OCI-M2 (cell line): Measurements from ENCODE around the gene POU6F2.

Source experiments
- DNase-seq: peaks from one replicate; lab custom pipeline; 2025; ENCODE audit not compliant: unreplicated experiment; lab: John Stamatoyannopoulos, UW

POU6F2 gene

GRCh38 chr7:39069031-39069430 is 91.3 kb downstream of the POU6F2 start:
- no peak for DNase-seq

- no peak for DNase-seq
These were observed 92.5 kb downstream of the POU6F2 start for GRCh38 chr7:39069896-39070881.

- no peak for DNase-seq
These were observed 93.4 kb downstream of the POU6F2 start for GRCh38 chr7:39071116-39071515.

- no peak for DNase-seq
These were observed 95.7 kb downstream of the POU6F2 start for GRCh38 chr7:39073432-39073831.

GRCh38 chr7:39075210-39075609 is 97.5 kb downstream of the POU6F2 start:
- DNase-seq, result no peak

- no peak for DNase-seq
These were observed 106.1 kb downstream of the POU6F2 start for GRCh38 chr7:39083781-39084180.

- no peak for DNase-seq
These were observed 106.6 kb downstream of the POU6F2 start for GRCh38 chr7:39084349-39084748.

GRCh38 chr7:39085189-39085588 is 107.5 kb downstream of the POU6F2 start:
- DNase-seq, result no peak

GRCh38 chr7:39085590-39086049 is 107.9 kb downstream of the POU6F2 start:
- no peak for DNase-seq

- DNase-seq, result no peak
These were observed 109.1 kb downstream of the POU6F2 start for GRCh38 chr7:39086638-39087360.

- DNase-seq, result no peak
These were observed 111.3 kb downstream of the POU6F2 start for GRCh38 chr7:39088730-39089593.

- DNase-seq, result no peak
These were observed 113.4 kb downstream of the POU6F2 start for GRCh38 chr7:39091145-39091544.

- DNase-seq, result no peak
These were observed 114.1 kb downstream of the POU6F2 start for GRCh38 chr7:39091774-39092173.

GRCh38 chr7:39094731-39095130 is 117.0 kb downstream of the POU6F2 start:
- no peak for DNase-seq

- no peak for DNase-seq
These were observed 118.3 kb downstream of the POU6F2 start for GRCh38 chr7:39095875-39096619.

GRCh38 chr7:39098506-39098905 is 120.8 kb downstream of the POU6F2 start:
- no peak for DNase-seq

- no peak for DNase-seq
These were observed 121.4 kb downstream of the POU6F2 start for GRCh38 chr7:39099146-39099545.

GRCh38 chr7:39100270-39100669 is 122.6 kb downstream of the POU6F2 start:
- DNase-seq, result no peak

- DNase-seq, result no peak
These were observed 124.5 kb downstream of the POU6F2 start for GRCh38 chr7:39102234-39102633.

- DNase-seq, result no peak
These were observed 128.0 kb downstream of the POU6F2 start for GRCh38 chr7:39105720-39106119.
